GM19463 (cell line): Measurements from ENCODE around the gene LRRC19.

ENCODE experiments used
- ATAC-seq: cut with Tn5 transposase; IDR thresholded peaks from one replicate; pipeline ENCODE4 v1.9.1; 2021; ENCODE audit warnings: mild to moderate bottlenecking, moderate library complexity; ENCODE audit not compliant: unreplicated experiment

Gene LRRC19

GRCh38 chr9:26955921-26956859, 49.3 kb downstream of the LRRC19 start, which contains the start of gene IFT74:
Gene IFT74 (plus strand): TSS chr9:26956412. CDS start chr9:26961968, 5,556 bp downstream.
- peak; percentile 100 for ATAC-seq

GRCh38 chr9:26955222-26955903, 50.1 kb downstream of the LRRC19 start:
- ATAC-seq = no peak

GRCh38 chr9:26954050-26954508, 51.4 kb downstream of the LRRC19 start:
- no peak for ATAC-seq

GRCh38 chr9:26951794-26952193, 53.7 kb downstream of the LRRC19 start:
- no peak for ATAC-seq

GRCh38 chr9:26950521-26950920, 55.0 kb downstream of the LRRC19 start:
- ATAC-seq = no peak

- ATAC-seq = no peak
Measured at GRCh38 chr9:26949637-26950069, 55.8 kb downstream of the LRRC19 start.

- ATAC-seq = no peak
Measured at GRCh38 chr9:26947736-26948135, 57.7 kb downstream of the LRRC19 start.

GRCh38 chr9:26946753-26947727, 58.4 kb downstream of the LRRC19 start, which contains the start of gene PLAA:
Gene PLAA (minus strand): TSS chr9:26947242. CDS start chr9:26947045, 197 bp downstream.
- ATAC-seq = peak; percentile 98

- ATAC-seq = no peak
Measured at GRCh38 chr9:26945591-26945990, 59.9 kb downstream of the LRRC19 start.
